ENCODE measurements around the gene CDR2L.

The CDR2L gene

GRCh38 chr17:74994440-74994839 lies 7.0 kb downstream of the CDR2L start:
- DNase-seq = no peak
- Histone ChIP-seq H3K4me3 (ENCODE audit: low read length) (no peak overlapping the region), H3K36me3 (replicated peaks; ENCODE audit: insufficient read depth, low read length) (no peaks in the 10 kb centered on the region), H4K20me1 (ENCODE audit: insufficient read depth, low read length) (no peaks in the 10 kb centered on the region), H3K4me2 (ENCODE audit: low read depth, low read length) (no peak overlapping the region), H3K9me2 (replicated peaks; ENCODE audit: insufficient read depth, low read length) (no peaks in the 10 kb centered on the region), H3K4me1 (ENCODE audit: low read length) (no peaks in the 10 kb centered on the region), H2AFZ (ENCODE audit: low read length) (no peak overlapping the region), H3F3A (ENCODE audit: insufficient read depth, low read length) (no peaks in the 10 kb centered on the region), H3K27ac (ENCODE audit: low read length) (no peak overlapping the region), H3K9ac (ENCODE audit: low read length) (no peak overlapping the region), H3K27me3 (replicated peaks; ENCODE audit: insufficient read depth, low read length) (peaks cover 16% of the 10 kb centered on the region), H3K79me2 (ENCODE audit: low read length) (no peaks in the 10 kb centered on the region), H3K9me3 (replicated peaks; ENCODE audit: insufficient read depth, low read length) (no peaks in the 10 kb centered on the region)
- TF ChIP-seq EZH2phosphoT487 (IDR thresholded peaks at IDR 0.05; ENCODE audit: low read length) (no peak), EZH2 (optimal IDR thresholded peaks at IDR 0.05; ENCODE audit: low read depth, low read length) (no peak)
- TF ChIP-seq, protein P1, sequence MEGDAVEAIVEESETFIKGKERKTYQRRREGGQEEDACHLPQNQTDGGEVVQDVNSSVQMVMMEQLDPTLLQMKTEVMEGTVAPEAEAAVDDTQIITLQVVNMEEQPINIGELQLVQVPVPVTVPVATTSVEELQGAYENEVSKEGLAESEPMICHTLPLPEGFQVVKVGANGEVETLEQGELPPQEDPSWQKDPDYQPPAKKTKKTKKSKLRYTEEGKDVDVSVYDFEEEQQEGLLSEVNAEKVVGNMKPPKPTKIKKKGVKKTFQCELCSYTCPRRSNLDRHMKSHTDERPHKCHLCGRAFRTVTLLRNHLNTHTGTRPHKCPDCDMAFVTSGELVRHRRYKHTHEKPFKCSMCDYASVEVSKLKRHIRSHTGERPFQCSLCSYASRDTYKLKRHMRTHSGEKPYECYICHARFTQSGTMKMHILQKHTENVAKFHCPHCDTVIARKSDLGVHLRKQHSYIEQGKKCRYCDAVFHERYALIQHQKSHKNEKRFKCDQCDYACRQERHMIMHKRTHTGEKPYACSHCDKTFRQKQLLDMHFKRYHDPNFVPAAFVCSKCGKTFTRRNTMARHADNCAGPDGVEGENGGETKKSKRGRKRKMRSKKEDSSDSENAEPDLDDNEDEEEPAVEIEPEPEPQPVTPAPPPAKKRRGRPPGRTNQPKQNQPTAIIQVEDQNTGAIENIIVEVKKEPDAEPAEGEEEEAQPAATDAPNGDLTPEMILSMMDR (IDR thresholded peaks at IDR 0.05; ENCODE audit: low read length) = no peak

DNA sequence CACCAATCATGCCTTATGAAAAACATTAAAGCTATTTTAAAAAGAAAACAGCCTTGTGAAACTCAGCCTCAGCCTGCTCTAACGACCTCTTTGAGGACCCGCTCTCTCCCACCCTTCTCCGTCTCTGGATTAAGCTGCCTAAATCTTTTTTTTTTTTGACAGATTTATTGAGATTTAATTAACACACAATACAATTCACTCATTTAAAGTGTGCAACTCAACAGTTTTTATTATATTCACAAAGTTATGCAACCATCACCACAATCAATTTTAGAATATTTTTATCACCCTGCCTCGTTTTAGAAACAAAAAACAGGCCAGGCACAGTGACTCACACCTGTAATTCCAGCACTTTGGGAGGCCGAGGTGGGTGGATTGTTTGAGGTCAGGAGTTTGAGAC lies 8.4 kb downstream of the CDR2L start:
- H3K4me1 ChIP-seq (ENCODE audit: low read length) = no peaks in the 10 kb centered on the region
- no peaks in the 10 kb centered on the region for H3F3A ChIP-seq (ENCODE audit: insufficient read depth, low read length)
- no peaks in the 10 kb centered on the region for H3K9me2 ChIP-seq (replicated peaks; ENCODE audit: insufficient read depth, low read length)
- TF ChIP-seq EZH2phosphoT487 (IDR thresholded peaks at IDR 0.05; ENCODE audit: low read length) (no peak), EZH2 (optimal IDR thresholded peaks at IDR 0.05; ENCODE audit: low read depth, low read length) (no peak)
- TF ChIP-seq, protein P1 (IDR thresholded peaks at IDR 0.05; ENCODE audit: low read length) = no peak
- no peaks in the 10 kb centered on the region for H3K36me3 ChIP-seq (replicated peaks; ENCODE audit: insufficient read depth, low read length)
- H4K20me1 ChIP-seq (ENCODE audit: insufficient read depth, low read length) = no peaks in the 10 kb centered on the region
- peaks cover 4% of the 10 kb centered on the region; the same call in 1 of the 2 replicates for H3K27me3 ChIP-seq (replicated peaks; ENCODE audit: insufficient read depth, low read length)
- H3K4me2 ChIP-seq (ENCODE audit: low read depth, low read length) = no peak overlapping the region
- no peaks in the 10 kb centered on the region for H3K79me2 ChIP-seq (ENCODE audit: low read length)
- no peaks in the 10 kb centered on the region for H3K9me3 ChIP-seq (replicated peaks; ENCODE audit: insufficient read depth, low read length)
- H3K4me3 ChIP-seq (ENCODE audit: low read length) = no peak overlapping the region
- no peak overlapping the region for H3K27ac ChIP-seq (ENCODE audit: low read length)
- DNase-seq = no peak
- no peak overlapping the region for H2AFZ ChIP-seq (ENCODE audit: low read length)
- H3K9ac ChIP-seq (ENCODE audit: low read length) = no peak overlapping the region

GRCh38 chr17:74998783-74999182 lies 11.4 kb downstream of the CDR2L start:
- Histone ChIP-seq H3K9me2 (replicated peaks; ENCODE audit: insufficient read depth, low read length) (no peaks in the 10 kb centered on the region), H2AFZ (ENCODE audit: low read length) (no peak overlapping the region), H4K20me1 (ENCODE audit: insufficient read depth, low read length) (no peaks in the 10 kb centered on the region), H3K4me3 (ENCODE audit: low read length) (no peak overlapping the region), H3K79me2 (ENCODE audit: low read length) (no peaks in the 10 kb centered on the region), H3K9ac (ENCODE audit: low read length) (no peak overlapping the region), H3K27me3 (replicated peaks; ENCODE audit: insufficient read depth, low read length) (peaks cover 27% of the 10 kb centered on the region), H3F3A (ENCODE audit: insufficient read depth, low read length) (no peaks in the 10 kb centered on the region), H3K27ac (ENCODE audit: low read length) (no peak overlapping the region), H3K36me3 (replicated peaks; ENCODE audit: insufficient read depth, low read length) (no peaks in the 10 kb centered on the region), H3K9me3 (replicated peaks; ENCODE audit: insufficient read depth, low read length) (no peaks in the 10 kb centered on the region), H3K4me2 (ENCODE audit: low read depth, low read length) (no peak overlapping the region), H3K4me1 (ENCODE audit: low read length) (no peaks in the 10 kb centered on the region)
- no peak for TF ChIP-seq EZH2phosphoT487 (IDR thresholded peaks at IDR 0.05; ENCODE audit: low read length)
- TF ChIP-seq, protein P1 (IDR thresholded peaks at IDR 0.05; ENCODE audit: low read length) = no peak
- no peak for TF ChIP-seq EZH2 (optimal IDR thresholded peaks at IDR 0.05; ENCODE audit: low read depth, low read length)
- DNase-seq = no peak
